HCT116 (cell line): ENCODE measurements around the gene PTPN1. TPM values are rescaled to one million over a fixed set of nuclear protein-coding genes. Genes with fewer than 3 reads are reported as not detected.
A peak's percentile ranks its signal among the peaks of the same experiment; 100 is the strongest.

Source experiments
- ATAC-seq: fragments of 200-7000 bp; cut with Tn5 transposase; 2 replicates; pipeline ENCODE4 v1.9.1; 2020; ENCODE audit warnings: mild to moderate bottlenecking, moderate library complexity
- BruUV-seq: library from RNA; stranded (reverse); fragments of 400-500 nt; replicated peaks from 2 replicates; lab custom pipeline; 2021; lab: Mats Ljungman, UMichigan
- CTCF ChIA-PET: fragments of 300-600 bp; sonication (Branson Sonifier 250); formaldehyde crosslinking; loops from one replicate; lab custom pipeline; 2021; ENCODE audit warnings: antibody characterized with exemption; lab: Charles Lee
- POLR2A ChIA-PET: fragments of 300-600, 350-600 bp; sonication (Branson Sonifier 250); formaldehyde crosslinking; loops from one replicate; lab custom pipeline; 2021; ENCODE audit warnings: antibody characterized with exemption; lab: Charles Lee
- RAD21 ChIA-PET, 2 experiments: fragments of 300-600 bp; sonication (Branson Sonifier 250); formaldehyde crosslinking; loops; one replicate each; lab custom pipeline; 2023; ENCODE audit warnings: low total read pairs in 2 of 2; ENCODE audit not compliant: uncharacterized antibody in 2 of 2, unreplicated experiment in 2 of 2, low non-redundant PET in 1 of 2; lab: Charles Lee
- DNase-seq: peaks from one replicate; pipeline ENCODE4 v3.0.0-alpha.2; 2010; ENCODE audit warnings: low read depth, low spot score
- H2AFZ ChIP-seq: fragments of 200-600 bp; shearing (Covaris generic), sonication (generic); 2 replicates; pipeline ENCODE4 v1.6.1; 2017; ENCODE audit warnings: low read depth, mixed run types, mixed read lengths, antibody characterized with exemption, low read length; ENCODE audit not compliant: poor library complexity, severe bottlenecking
- H3K27ac ChIP-seq: 2 replicates; pipeline ENCODE4 v1.5.1; 2012; ENCODE audit warnings: low read depth, low read length
- H3K27me3 ChIP-seq: fragments of 200-600 bp; sonication (generic); 2 replicates; pipeline ENCODE4 v1.6.1; 2016; ENCODE audit warnings: mixed run types, low read length, mixed read lengths; ENCODE audit not compliant: insufficient read depth
- H3K36me3 ChIP-seq, 2 experiments: fragments of 200-500 bp in 1 of 2; fragments of 200-600 bp in 1 of 2; sonication (Bioruptor generic) in 1 of 2; sonication (generic) in 1 of 2; 2 replicates each; pipeline versions ENCODE4 v1.5.1 to v1.6.1; 2014 to 2016; ENCODE audit warnings: low read length in 2 of 2, inconsistent platforms in 1 of 2, mixed read lengths in 1 of 2, mixed run types in 1 of 2; ENCODE audit not compliant: insufficient read depth in 2 of 2, control insufficient read depth in 1 of 2
- H3K4me1 ChIP-seq, 2 experiments: fragments of 200-600 bp in 1 of 2; sonication (generic) in 1 of 2; 2 replicates each; pipeline versions ENCODE4 v1.5.1 to v1.6.1; 2012 to 2017; ENCODE audit warnings: low read length in 2 of 2, inconsistent platforms in 1 of 2, mild to moderate bottlenecking in 1 of 2, mixed read lengths in 1 of 2, mixed run types in 1 of 2, moderate library complexity in 1 of 2; ENCODE audit not compliant: insufficient read depth in 2 of 2, control insufficient read depth in 1 of 2
- H3K4me2 ChIP-seq: fragments of 200-600 bp; sonication (generic); 2 replicates; pipeline ENCODE4 v1.6.1; 2017; ENCODE audit warnings: mixed run types, low read length, mixed read lengths
- H3K4me3 ChIP-seq, 2 experiments: fragments of 200-600 bp in 1 of 2; sonication (generic) in 1 of 2; replicated peaks in 1 of 2; 2 replicates each; pipeline ENCODE4 v1.5.1; 2011 to 2016; ENCODE audit warnings: low read length in 2 of 2, control low read depth in 1 of 2, low read depth in 1 of 2, mild to moderate bottlenecking in 1 of 2, mixed read lengths in 1 of 2, mixed run types in 1 of 2
- H3K79me2 ChIP-seq: fragments of 200-600 bp; sonication (generic); 2 replicates; pipeline ENCODE4 v1.6.1; 2017; ENCODE audit warnings: mild to moderate bottlenecking, mixed run types, low read length, moderate library complexity, mixed read lengths; ENCODE audit not compliant: insufficient read depth
- H3K9ac ChIP-seq: fragments of 200-600 bp; sonication (generic); 2 replicates; pipeline ENCODE4 v1.6.1; 2016; ENCODE audit warnings: low read length, mixed read lengths
- H3K9me2 ChIP-seq: fragments of 200-600 bp; sonication (generic), shearing (Covaris generic); 2 replicates; pipeline ENCODE4 v1.6.1; 2017; ENCODE audit warnings: mixed run types, mild to moderate bottlenecking, moderate library complexity; ENCODE audit not compliant: insufficient read depth
- H3K9me3 ChIP-seq, 2 experiments: fragments of 200-500 bp in 1 of 2; fragments of 200-600 bp in 1 of 2; sonication (Bioruptor generic) in 1 of 2; sonication (generic) in 1 of 2; 2 replicates each; pipeline ENCODE4 v1.6.1; 2014 to 2017; ENCODE audit warnings: low read length in 2 of 2, mixed read lengths in 2 of 2, inconsistent platforms in 1 of 2, low read depth in 1 of 2, mild to moderate bottlenecking in 1 of 2, mixed run types in 1 of 2, moderate library complexity in 1 of 2; ENCODE audit not compliant: control insufficient read depth in 1 of 2, insufficient read depth in 1 of 2
- H4K20me1 ChIP-seq: fragments of 200-600 bp; sonication (generic), shearing (Covaris generic); 2 replicates; pipeline ENCODE4 v1.6.1; 2017; ENCODE audit warnings: mixed run types, mild to moderate bottlenecking, moderate library complexity; ENCODE audit not compliant: insufficient read depth
- CEBPB ChIP-seq: IDR thresholded peaks from 2 replicates; pipeline ENCODE4 v1.6.1; 2012; ENCODE audit warnings: low read depth
- ELF1 ChIP-seq: IDR thresholded peaks from 2 replicates; pipeline ENCODE4 v1.6.1; 2012; ENCODE audit warnings: low read depth, borderline replicate concordance
- POLR2A ChIP-seq: IDR thresholded peaks from 2 replicates; pipeline ENCODE4 v1.7.0; 2011; ENCODE audit warnings: borderline replicate concordance; ENCODE audit not compliant: insufficient read depth, insufficient read length; ENCODE audit errors: extremely low read depth
- POLR2AphosphoS5 ChIP-seq: IDR thresholded peaks from 2 replicates; pipeline ENCODE4 v1.6.1; 2011; ENCODE audit warnings: mild to moderate bottlenecking, low read depth, low read length, moderate library complexity
- RAD21 ChIP-seq: IDR thresholded peaks from 2 replicates; pipeline ENCODE4 v1.6.1; 2012; ENCODE audit warnings: low read depth, mild to moderate bottlenecking
- SIN3A ChIP-seq: IDR thresholded peaks from 2 replicates; pipeline ENCODE4 v1.6.1; 2012; ENCODE audit warnings: low read depth
- SP1 ChIP-seq: IDR thresholded peaks from 2 replicates; pipeline ENCODE4 v1.6.1; 2012; ENCODE audit warnings: low read depth
- TCF7L2 ChIP-seq: IDR thresholded peaks from 2 replicates; pipeline ENCODE4 v1.7.0; 2011; ENCODE audit warnings: borderline replicate concordance, inconsistent platforms; ENCODE audit not compliant: insufficient read depth, insufficient read length; ENCODE audit errors: extremely low read depth
- YY1 ChIP-seq: IDR thresholded peaks from 2 replicates; pipeline ENCODE4 v1.6.1; 2011; ENCODE audit warnings: low read length, low read depth, moderate library complexity, mild to moderate bottlenecking; ENCODE audit not compliant: insufficient replicate concordance; ENCODE audit errors: extremely low read depth
- ZFX ChIP-seq: fragments of 450-650 bp; IDR thresholded peaks from 2 replicates; pipeline ENCODE4 v1.6.1; 2017
- intact Hi-C: fragments of 100-400 bp; cut with micrococcal nuclease; formaldehyde crosslinking; loops from 2 replicates; pipeline ENCODE4 v1.10.0; 2022
- total RNA-seq: library from RNA; stranded (reverse); gene quantifications from one replicate; pipeline ENCODE4 v1.2.1, GENCODE V29; 2021; ENCODE audit not compliant: unreplicated experiment

PTPN1 gene
- total RNA-seq, 1 experiment from 2014 or later, result 47.5 TPM

DNA sequence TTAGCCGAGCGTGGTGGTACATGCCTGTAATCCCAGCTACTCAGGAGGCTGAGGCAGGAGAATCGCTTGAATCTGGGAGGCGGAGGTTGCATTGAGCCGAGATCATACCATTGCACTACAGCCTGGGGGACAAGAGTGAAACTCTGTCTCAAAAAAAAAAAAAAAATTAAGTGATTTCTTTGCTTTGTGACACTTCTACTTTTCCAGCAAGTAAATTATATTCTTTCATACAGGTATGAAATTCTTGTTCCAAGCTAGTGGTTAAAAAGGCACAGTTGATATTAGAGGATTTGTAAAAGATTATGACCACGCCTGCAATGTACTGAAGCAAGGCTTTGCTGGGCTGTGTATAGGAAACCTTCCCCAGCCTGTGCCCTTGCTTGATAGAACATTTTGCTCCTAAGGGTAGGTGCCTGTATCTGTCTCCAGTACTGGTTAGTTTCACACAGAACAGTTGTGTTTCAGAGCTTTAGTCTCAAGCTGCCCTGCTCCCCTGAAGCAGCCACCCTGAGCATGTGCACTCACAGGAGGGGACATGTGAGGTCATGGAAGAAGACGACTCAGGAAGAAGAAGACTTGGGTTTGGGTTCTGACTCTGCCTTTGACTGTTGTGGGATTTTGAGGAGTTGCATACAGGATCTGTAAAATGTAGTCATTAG lies 10.2 kb downstream of the PTPN1 start:
- peaks cover 99% of the 10 kb centered on the region for H3K79me2 ChIP-seq
- CTCF ChIA-PET, result no interaction called here
- RAD21 ChIA-PET, result no interaction called here
- H3K27me3 ChIP-seq, result no peaks in the 10 kb centered on the region
- H3K9me2 ChIP-seq, result no peaks in the 10 kb centered on the region
- H3K36me3 ChIP-seq, result no peaks in the 10 kb centered on the region
- H3K4me1 ChIP-seq, result peaks cover 11 to 59% of the 10 kb centered on the region in 2 experiments
- DNase-seq (no peak), ATAC-seq (no peak)
- POLR2A ChIA-PET, result interaction anchor here (0.5 kb wide), 1 partner anchor 11 kb away, joined by 4 read pairs; no protein-coding TSS in a partner anchor
- no peaks in the 10 kb centered on the region for H3K9me3 ChIP-seq
- TF ChIP-seq POLR2A (no peak), SIN3A (no peak), TCF7L2 (no peak), POLR2AphosphoS5 (no peak), SP1 (no peak)
- H2AFZ ChIP-seq, result no peak overlapping the region
- H3K4me2 ChIP-seq, result no peak overlapping the region
- peaks cover 7% of the 10 kb centered on the region; the same call in 1 of the 2 replicates for H4K20me1 ChIP-seq
- intact Hi-C loops, result no loop called here
- no peak overlapping the region for H3K27ac ChIP-seq
- peak overlapping the region; percentile 21; the same call in 1 of the 2 replicates for H3K9ac ChIP-seq
- BruUV-seq, result no TSS peak
- H3K4me3 ChIP-seq, result no peak overlapping the region

GRCh38 chr20:50521221-50522052 lies 11.3 kb downstream of the PTPN1 start:
- H4K20me1 ChIP-seq, result peaks cover 12% of the 10 kb centered on the region
- DNase-seq (no peak), ATAC-seq (no peak)
- CTCF ChIA-PET, result no interaction called here
- no peaks in the 10 kb centered on the region for H3K9me3 ChIP-seq
- no peaks in the 10 kb centered on the region for H3K9me2 ChIP-seq
- H3K27ac ChIP-seq, result no peak overlapping the region
- no peak overlapping the region for H3K9ac ChIP-seq
- peaks cover 19 to 70% of the 10 kb centered on the region in 2 experiments for H3K4me1 ChIP-seq
- H3K27me3 ChIP-seq, result no peaks in the 10 kb centered on the region
- no TSS peak for BruUV-seq
- TF ChIP-seq RAD21 (no peak), ELF1 (no peak), ZFX (no peak), YY1 (no peak), SIN3A (no peak), CEBPB (no peak)
- TF ChIP-seq, all 23 proteins: peak for 0
- POLR2A ChIA-PET, result interaction anchor here (0.5 kb wide), 1 partner anchor 8 kb away, joined by 3 read pairs; no protein-coding TSS in a partner anchor
- intact Hi-C loops, result no loop called here
- Histone ChIP-seq H3K4me3 (no peak overlapping the region), H3K79me2 (peaks cover 99% of the 10 kb centered on the region), H3K4me2 (no peak overlapping the region), H3K36me3 (no peaks in the 10 kb centered on the region), H2AFZ (no peak overlapping the region)
- RAD21 ChIA-PET, result no interaction called here
